Measurements from ENCODE around the gene PLEKHM2.

The PLEKHM2 gene

DNA sequence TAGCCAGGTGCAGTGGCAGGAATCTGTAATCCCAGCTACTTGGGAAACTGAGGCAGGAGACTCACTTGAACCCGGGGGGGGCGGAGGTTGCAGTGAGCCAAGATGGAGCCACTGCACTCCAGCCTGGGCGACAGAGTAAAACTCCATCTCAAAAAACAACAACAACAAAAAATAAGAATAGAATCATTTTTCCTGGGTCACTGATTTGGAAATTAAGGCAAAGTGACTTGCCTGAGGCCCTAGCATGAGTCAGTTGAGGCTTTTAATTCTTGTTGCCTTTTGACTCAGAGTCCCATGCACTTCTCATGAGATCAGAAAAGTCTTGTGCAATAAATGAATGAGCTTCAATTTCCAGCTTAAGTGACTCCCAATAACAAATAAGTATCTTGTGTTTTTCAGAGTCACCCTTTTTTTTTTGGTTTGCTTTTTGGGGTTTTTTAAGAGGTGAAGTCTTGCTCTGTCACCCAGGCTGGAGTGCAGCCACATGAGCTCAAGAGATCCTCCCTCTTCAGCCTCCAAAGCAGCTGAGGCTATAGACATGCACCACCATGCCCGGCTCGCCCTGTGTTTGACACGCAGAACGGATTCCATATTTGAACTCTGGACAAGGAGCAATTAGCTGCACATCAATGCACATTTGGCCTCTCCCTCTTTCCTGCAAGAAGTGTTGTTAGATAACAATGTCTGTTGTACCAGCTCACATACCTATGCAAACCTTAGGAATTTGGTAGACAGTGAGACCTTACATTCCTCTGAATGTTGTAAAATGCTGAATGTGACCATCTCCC is 3.4 kb upstream of the PLEKHM2 start:
- no peak for DNase-seq (ENCODE audit: low spot score)
- TF ChIP-seq, protein P1, sequence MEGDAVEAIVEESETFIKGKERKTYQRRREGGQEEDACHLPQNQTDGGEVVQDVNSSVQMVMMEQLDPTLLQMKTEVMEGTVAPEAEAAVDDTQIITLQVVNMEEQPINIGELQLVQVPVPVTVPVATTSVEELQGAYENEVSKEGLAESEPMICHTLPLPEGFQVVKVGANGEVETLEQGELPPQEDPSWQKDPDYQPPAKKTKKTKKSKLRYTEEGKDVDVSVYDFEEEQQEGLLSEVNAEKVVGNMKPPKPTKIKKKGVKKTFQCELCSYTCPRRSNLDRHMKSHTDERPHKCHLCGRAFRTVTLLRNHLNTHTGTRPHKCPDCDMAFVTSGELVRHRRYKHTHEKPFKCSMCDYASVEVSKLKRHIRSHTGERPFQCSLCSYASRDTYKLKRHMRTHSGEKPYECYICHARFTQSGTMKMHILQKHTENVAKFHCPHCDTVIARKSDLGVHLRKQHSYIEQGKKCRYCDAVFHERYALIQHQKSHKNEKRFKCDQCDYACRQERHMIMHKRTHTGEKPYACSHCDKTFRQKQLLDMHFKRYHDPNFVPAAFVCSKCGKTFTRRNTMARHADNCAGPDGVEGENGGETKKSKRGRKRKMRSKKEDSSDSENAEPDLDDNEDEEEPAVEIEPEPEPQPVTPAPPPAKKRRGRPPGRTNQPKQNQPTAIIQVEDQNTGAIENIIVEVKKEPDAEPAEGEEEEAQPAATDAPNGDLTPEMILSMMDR (IDR thresholded peaks at IDR 0.05; ENCODE audit: borderline replicate concordance, control extremely low read depth, extremely low read depth, insufficient read depth, missing control alignments): no peak
- in situ Hi-C loops (cut with MboI; ENCODE audit: low sequenced_read_pairs, unreplicated experiment): no loop called here

DNA sequence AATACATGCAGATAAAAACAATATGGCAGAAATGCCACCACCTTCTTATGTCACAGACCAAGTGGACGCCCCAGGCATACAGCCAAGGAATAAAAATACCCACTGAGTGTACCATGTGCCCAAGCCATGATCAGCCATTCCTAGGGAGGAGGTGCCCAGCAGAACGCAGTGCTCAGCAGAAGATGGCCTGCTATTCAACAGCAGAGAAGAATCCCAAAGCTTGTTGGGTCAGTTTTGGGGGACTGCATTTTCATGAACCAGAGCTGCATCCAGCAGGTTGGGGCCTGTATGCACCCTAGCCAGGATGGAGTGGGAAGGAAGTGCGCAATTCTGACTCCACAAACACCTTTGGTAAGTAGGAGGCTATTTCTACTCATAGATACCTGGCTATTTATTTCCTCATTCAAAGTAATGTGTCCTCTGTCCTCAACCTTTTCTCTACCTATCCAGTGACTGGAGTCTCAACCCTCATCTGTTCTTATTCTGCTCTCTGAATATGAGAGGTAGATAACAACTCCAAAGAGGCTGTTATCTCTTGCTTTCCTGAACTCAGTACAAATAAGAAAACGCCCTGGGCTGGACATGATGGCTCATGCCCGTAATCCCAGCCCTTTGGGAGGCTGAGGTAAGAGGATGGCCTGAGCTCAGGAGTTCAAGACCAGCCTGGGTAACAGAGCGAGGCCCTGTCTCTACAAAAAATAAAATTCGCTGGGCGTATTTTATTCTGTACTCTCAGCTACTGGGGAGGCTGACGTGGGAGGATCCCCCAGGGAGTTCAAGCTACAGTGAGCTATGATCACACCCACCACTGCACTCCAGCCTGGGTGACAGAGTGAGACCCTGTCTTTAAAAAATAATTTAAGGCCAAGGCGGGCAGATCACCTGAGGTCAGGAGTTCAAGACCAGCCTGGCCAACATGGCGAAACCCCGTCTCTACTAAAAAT is 2.5 kb upstream of the PLEKHM2 start:
- in situ Hi-C loops (cut with MboI; ENCODE audit: low sequenced_read_pairs, unreplicated experiment): no loop called here
- TF ChIP-seq, protein P1 (IDR thresholded peaks at IDR 0.05; ENCODE audit: borderline replicate concordance, control extremely low read depth, extremely low read depth, insufficient read depth, missing control alignments): no peak
- DNase-seq (ENCODE audit: low spot score): no peak

DNA sequence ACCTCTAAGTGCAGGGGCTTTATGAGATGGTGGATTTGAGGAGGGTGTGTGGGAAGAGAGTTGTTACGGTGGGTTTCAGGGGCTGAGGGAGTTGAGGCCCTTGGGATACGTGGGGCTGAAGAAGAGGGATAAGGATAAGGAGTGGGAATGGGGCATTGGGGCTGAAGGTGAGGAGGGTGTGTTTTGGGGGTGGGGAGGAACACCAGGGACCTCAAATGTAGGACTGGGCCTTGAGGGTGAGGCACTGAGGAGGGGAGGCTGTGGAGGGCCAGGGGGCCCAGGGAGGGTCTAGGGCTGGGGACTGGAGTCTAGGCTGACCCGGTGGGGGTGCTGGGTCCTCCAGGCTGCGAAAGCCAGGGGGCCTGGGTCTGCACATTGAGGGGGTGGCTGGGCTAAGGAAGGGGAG is 1.2 kb upstream of the PLEKHM2 start:
- in situ Hi-C loops (cut with MboI; ENCODE audit: low sequenced_read_pairs, unreplicated experiment): no loop called here
- TF ChIP-seq, protein P1 (IDR thresholded peaks at IDR 0.05; ENCODE audit: borderline replicate concordance, control extremely low read depth, extremely low read depth, insufficient read depth, missing control alignments): no peak
- no peak for DNase-seq (ENCODE audit: low spot score)

DNA sequence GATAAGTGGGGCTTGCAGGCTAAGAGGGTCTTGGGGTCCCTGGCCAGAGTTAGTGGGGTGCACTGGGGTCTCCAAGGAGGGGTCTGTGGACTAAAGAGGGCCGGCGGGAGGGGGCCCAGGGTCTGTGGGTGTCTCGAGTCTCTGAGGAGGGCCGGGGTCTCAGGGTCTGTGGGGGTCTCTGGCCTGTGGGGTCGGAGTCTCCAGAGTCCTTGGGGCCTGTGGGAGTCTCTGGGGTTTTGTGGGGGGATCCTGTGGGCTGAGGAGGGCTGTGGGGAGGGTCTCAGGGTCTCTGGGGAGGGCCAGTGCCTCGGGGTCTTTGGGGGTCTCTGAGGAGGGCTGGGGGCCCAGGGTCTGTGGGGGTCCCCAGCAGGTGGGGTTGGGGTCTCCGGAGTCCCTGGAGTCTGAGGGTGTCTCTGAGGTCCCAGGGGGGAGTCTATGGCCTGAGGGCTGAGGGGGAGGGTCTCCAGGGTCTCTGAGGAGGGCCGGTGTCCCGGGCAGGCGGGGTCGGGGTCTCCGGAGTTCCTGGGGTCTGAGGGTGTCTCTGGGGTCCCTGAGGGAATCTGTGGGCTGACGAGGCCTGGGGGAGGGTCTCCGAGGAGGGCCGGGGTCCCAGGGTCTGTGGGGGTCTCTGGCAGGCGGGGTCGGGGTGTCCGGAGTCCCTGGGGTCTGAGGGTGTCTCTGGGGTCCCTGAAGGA is 628 bp upstream of the PLEKHM2 start:
- DNase-seq (ENCODE audit: low spot score): no peak
- TF ChIP-seq, protein P1 (IDR thresholded peaks at IDR 0.05; ENCODE audit: borderline replicate concordance, control extremely low read depth, extremely low read depth, insufficient read depth, missing control alignments): no peak
- in situ Hi-C loops (cut with MboI; ENCODE audit: low sequenced_read_pairs, unreplicated experiment): no loop called here

DNA sequence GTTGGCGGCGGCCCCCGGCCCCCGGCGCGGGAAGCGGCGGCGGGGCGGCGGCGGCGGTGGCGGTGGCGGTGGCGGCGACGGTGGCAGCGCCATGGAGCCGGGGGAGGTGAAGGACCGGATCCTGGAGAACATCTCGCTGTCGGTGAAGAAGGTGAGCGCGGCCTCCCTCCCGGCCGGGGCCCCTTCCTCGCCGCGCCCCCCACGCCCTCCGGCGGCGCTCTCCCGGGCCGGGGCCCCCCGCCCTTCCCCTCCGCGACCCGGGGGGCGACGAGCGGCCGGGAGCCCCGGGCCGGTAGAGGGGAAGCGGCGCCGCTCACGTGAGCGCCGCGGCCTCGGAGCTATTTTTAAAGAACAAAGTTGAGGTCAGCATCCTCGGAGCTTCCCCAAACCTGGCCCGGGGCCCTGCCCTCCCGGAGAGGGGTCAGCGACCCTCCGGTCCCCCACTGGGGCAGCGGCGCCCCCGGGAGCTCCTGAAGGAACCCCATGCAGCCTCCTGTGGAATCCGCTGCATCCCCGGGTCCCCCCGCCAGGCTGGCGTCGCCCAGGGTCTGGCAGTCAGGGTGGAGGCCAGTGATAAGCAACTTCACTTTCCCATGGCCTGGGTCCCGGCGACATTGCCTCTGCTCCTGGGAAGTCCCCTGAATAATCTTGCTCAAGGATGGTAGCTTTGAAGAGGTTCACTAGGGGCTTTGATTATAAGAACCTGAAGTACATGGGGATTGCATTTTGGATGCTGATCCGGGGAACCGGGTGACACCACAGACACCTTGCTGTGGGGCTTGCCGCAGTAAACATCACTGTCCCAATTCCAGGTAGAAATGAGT is 560 bp downstream of the PLEKHM2 start:
- DNase-seq (ENCODE audit: low spot score): peak; percentile 65
- TF ChIP-seq, protein P1 (IDR thresholded peaks at IDR 0.05; ENCODE audit: borderline replicate concordance, control extremely low read depth, extremely low read depth, insufficient read depth, missing control alignments): no peak
- in situ Hi-C loops (cut with MboI; ENCODE audit: low sequenced_read_pairs, unreplicated experiment): no loop called here
